ENCODE data around the gene CSAD. TPM values are rescaled to one million over a fixed set of nuclear protein-coding genes. Genes with fewer than 3 reads are reported as not detected.

Gene CSAD
- total RNA-seq, 1 donor from 2014 or later = 44.9 TPM

DNA sequence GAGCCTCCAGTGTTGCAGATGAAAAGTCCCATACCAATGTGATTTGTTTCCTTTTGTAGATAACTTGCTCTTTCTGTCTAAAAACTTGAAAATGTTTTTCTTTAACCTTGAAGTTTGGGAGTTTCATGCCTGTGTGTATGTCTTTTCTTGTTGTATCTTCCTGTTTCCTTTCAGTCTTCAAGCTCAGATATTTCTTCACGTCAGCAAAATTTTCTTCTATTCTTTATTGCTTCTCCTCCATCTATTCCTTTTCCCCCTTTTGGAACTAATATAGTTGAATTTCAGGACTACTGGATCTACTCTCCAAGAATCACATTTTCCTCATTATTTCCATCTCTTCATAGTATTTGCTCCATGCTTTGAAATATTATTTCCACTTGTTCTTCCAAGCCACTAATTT lies 53.6 kb downstream of the CSAD start:
- DNase-seq (ENCODE audit: extremely low spot score in 2 of 2) = no peak
- intact Hi-C loops (cut with DNase I) = no loop called here
- H3K27me3 ChIP-seq = no peaks in the 10 kb centered on the region
- H3K4me1 ChIP-seq = no peaks in the 10 kb centered on the region
- H3K9me3 ChIP-seq = no peaks in the 10 kb centered on the region
- no peaks in the 10 kb centered on the region for H3K36me3 ChIP-seq
- TF ChIP-seq, protein P1, sequence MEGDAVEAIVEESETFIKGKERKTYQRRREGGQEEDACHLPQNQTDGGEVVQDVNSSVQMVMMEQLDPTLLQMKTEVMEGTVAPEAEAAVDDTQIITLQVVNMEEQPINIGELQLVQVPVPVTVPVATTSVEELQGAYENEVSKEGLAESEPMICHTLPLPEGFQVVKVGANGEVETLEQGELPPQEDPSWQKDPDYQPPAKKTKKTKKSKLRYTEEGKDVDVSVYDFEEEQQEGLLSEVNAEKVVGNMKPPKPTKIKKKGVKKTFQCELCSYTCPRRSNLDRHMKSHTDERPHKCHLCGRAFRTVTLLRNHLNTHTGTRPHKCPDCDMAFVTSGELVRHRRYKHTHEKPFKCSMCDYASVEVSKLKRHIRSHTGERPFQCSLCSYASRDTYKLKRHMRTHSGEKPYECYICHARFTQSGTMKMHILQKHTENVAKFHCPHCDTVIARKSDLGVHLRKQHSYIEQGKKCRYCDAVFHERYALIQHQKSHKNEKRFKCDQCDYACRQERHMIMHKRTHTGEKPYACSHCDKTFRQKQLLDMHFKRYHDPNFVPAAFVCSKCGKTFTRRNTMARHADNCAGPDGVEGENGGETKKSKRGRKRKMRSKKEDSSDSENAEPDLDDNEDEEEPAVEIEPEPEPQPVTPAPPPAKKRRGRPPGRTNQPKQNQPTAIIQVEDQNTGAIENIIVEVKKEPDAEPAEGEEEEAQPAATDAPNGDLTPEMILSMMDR (IDR thresholded peaks at IDR 0.05) = no peak
- TF ChIP-seq POLR2AphosphoS5 (IDR thresholded peaks at IDR 0.05; ENCODE audit: insufficient read depth in 1 of 2, low read depth in 1 of 2) (no peak), POLR2A (IDR thresholded peaks at IDR 0.05) (no peak)
- H3K27ac ChIP-seq = no peak overlapping the region
- no peak overlapping the region for H3K4me3 ChIP-seq

DNA sequence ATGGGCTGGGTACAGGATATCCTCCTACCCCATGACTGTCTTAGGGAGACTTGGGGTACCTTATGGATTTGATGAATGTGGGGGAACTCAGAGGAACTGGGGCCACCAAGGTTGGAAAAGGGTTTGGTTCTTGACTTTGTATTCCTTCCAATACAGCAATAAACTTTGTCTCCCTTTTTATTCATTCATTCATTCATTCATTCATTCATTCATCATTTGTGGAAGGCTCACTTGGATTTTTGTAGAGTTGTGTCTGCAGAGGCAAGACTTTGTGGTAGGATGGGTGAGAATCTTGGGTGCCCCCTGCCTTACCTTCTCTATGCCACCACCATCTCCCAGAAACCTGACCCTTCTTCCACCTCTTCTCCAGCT lies 56.4 kb downstream of the CSAD start:
- intact Hi-C loops (cut with DNase I) = no loop called here
- DNase-seq (ENCODE audit: extremely low spot score in 2 of 2) = no peak
- no peaks in the 10 kb centered on the region for H3K9me3 ChIP-seq
- H3K27me3 ChIP-seq = no peaks in the 10 kb centered on the region
- no peak for TF ChIP-seq POLR2A (IDR thresholded peaks at IDR 0.05)
- TF ChIP-seq, protein P1 (IDR thresholded peaks at IDR 0.05) = no peak
- TF ChIP-seq POLR2AphosphoS5 (IDR thresholded peaks at IDR 0.05; ENCODE audit: insufficient read depth in 1 of 2, low read depth in 1 of 2) = no peak
- H3K36me3 ChIP-seq = no peaks in the 10 kb centered on the region
- H3K27ac ChIP-seq = no peak overlapping the region
- no peaks in the 10 kb centered on the region for H3K4me1 ChIP-seq
- H3K4me3 ChIP-seq = no peak overlapping the region

DNA sequence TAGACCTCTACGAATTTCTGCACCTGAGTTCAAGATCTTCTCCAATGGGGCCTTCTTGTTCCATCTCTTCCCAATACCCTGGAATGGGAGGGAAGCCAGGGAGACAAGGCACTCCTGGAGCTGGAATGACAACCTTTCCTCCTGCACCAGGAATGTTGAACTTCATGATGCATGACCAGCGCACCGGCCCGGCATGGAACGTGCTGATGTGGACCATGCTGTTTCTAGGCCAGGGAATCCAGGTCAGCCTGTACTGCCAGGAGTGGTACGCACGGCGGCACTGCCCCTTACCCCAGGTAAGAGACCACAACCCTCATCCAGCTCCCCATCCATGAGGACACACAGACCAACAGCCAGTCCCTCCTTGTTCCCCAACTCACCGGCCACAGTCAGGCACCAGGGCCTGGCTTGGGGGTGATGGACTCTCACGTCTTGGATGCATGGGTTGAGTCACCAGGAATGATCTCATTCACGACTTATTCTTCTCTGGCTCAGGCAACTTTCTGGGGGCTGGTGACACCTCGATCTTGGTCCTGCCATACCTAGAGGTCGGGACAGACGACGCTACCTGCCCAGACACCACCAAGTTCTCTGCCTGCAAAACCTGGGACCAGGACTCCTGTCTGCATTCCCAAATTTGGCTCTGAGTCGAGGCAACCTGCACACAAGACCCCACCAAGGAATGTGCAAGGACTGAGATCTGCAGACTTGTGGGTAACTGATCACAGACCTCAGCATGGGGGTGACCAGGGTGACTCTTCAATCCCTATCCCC lies 57.0 kb downstream of the CSAD start:
- Histone ChIP-seq H3K27me3 (no peaks in the 10 kb centered on the region), H3K36me3 (no peaks in the 10 kb centered on the region), H3K27ac (no peak overlapping the region), H3K4me3 (no peak overlapping the region), H3K4me1 (no peaks in the 10 kb centered on the region), H3K9me3 (no peaks in the 10 kb centered on the region)
- TF ChIP-seq POLR2AphosphoS5 (IDR thresholded peaks at IDR 0.05; ENCODE audit: insufficient read depth in 1 of 2, low read depth in 1 of 2) = no peak
- TF ChIP-seq, protein P1 (IDR thresholded peaks at IDR 0.05) = no peak
- TF ChIP-seq POLR2A (IDR thresholded peaks at IDR 0.05) = no peak
- no peak for DNase-seq (ENCODE audit: extremely low spot score in 2 of 2)
- intact Hi-C loops (cut with DNase I) = no loop called here

DNA sequence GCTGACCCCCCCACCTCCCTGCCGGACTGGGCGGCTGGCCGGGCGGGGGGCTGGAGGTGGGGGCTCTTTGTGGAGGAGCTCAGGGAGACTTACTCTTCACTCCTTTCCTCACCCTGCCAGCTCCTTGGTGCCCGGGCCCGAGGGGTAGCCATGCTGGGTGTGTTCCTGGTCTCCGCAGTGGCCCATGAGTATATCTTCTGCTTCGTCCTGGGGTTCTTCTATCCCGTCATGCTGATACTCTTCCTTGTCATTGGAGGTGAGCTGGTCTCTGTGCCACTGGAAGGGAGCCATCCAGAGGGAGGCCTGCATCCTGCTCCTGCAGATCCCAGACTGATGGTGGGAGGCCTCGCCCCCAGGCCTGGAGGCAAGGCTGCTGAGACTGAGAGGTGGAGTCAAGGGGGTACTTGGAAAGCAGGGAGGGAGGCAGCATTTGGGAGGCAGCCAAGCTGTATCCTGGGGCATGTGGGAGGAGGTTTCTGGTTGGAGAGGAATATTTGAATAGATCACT lies 57.7 kb downstream of the CSAD start:
- no peaks in the 10 kb centered on the region for H3K4me1 ChIP-seq
- no peaks in the 10 kb centered on the region for H3K27me3 ChIP-seq
- no peak overlapping the region for H3K27ac ChIP-seq
- intact Hi-C loops (cut with DNase I) = no loop called here
- DNase-seq (ENCODE audit: extremely low spot score in 2 of 2) = no peak
- H3K4me3 ChIP-seq = no peak overlapping the region
- H3K36me3 ChIP-seq = no peaks in the 10 kb centered on the region
- TF ChIP-seq POLR2AphosphoS5 (IDR thresholded peaks at IDR 0.05; ENCODE audit: insufficient read depth in 1 of 2, low read depth in 1 of 2) (no peak), POLR2A (IDR thresholded peaks at IDR 0.05) (no peak)
- TF ChIP-seq, protein P1 (IDR thresholded peaks at IDR 0.05) = no peak
- H3K9me3 ChIP-seq = no peaks in the 10 kb centered on the region
